ENCODE data around the gene BEAN1. TPM values are rescaled to one million over a fixed set of nuclear protein-coding genes. Genes with fewer than 3 reads are reported as not detected.

Gene BEAN1
- total RNA-seq, 1 experiment from 2014 or later = 0.61 TPM

DNA sequence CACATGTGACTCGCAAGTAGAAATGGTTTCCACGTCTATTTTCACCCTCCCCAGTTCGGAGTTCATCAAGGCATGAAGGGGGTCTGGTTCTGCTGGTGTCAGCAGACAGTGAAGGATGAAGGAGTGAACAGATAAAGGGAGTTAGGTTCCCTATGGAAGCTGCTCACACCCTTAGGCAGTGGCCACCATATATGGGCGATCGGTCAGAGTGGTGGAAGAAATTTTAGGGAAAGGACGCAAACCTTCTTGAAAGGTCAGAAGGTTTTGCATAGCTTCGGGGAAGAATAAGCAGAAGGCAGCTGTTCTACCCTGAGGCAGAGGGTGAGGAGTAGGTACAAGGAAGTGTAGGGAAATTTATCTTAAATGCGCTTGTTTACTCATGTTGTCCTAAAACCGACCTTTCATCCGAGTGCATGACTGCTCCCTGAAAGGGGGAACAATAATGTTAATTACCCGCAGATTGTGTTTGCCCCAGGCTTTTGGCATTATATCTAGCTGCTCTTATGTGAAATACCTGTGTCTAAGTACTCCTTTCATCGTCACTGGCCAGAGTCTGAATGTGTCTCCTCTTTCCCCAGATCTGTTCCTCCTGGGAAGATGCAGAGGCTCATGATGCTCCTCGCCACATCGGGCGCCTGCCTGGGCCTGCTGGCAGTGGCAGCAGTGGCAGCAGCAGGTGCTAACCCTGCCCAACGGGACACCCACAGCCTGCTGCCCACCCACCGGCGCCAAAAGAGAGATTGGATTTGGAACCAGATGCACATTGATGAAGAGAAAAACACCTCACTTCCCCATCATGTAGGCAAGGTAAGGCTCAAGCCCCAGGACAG, 48.1 kb upstream of the BEAN1 start:
- Histone ChIP-seq H3K27me3 (ENCODE audit: insufficient read depth, low read length) (no peaks in the 10 kb centered on the region), H3K4me3 (replicated peaks in 1 of 2; ENCODE audit: low read depth in 1 of 2, low read length in 2 of 2) (no peak overlapping the region), H3K9me3 (ENCODE audit: control insufficient read depth in 1 of 2, insufficient read depth in 1 of 2, low read depth in 1 of 2, low read length in 2 of 2) (no peaks in the 10 kb centered on the region), H3K4me2 (ENCODE audit: low read length) (no peak overlapping the region), H3K9me2 (ENCODE audit: insufficient read depth) (no peaks in the 10 kb centered on the region), H3K4me1 (ENCODE audit: control insufficient read depth in 1 of 2, insufficient read depth in 2 of 2, low read length in 2 of 2) (peaks cover 23 to 25% of the 10 kb centered on the region in 2 experiments), H2AFZ (ENCODE audit: low read depth, low read length, poor library complexity, severe bottlenecking) (no peak overlapping the region), H4K20me1 (ENCODE audit: insufficient read depth) (no peaks in the 10 kb centered on the region), H3K79me2 (ENCODE audit: insufficient read depth, low read length) (no peaks in the 10 kb centered on the region), H3K9ac (ENCODE audit: low read length) (no peak overlapping the region), H3K27ac (ENCODE audit: low read depth, low read length) (no peak overlapping the region), H3K36me3 (ENCODE audit: control insufficient read depth in 1 of 2, insufficient read depth in 2 of 2, low read length in 2 of 2) (no peaks in the 10 kb centered on the region)
- CTCF ChIA-PET = no interaction called here
- POLR2A ChIA-PET = no interaction called here
- intact Hi-C loops (cut with micrococcal nuclease) = no loop called here
- RAD21 ChIA-PET (ENCODE audit: low non-redundant PET in 1 of 2, low total read pairs in 2 of 2, uncharacterized antibody in 2 of 2, unreplicated experiment in 2 of 2) = no interaction called here
- TF ChIP-seq ZFX (IDR thresholded peaks at IDR 0.05) (no peak), SIN3A (IDR thresholded peaks at IDR 0.05; ENCODE audit: low read depth) (no peak), POLR2A (IDR thresholded peaks at IDR 0.05; ENCODE audit: borderline replicate concordance, extremely low read depth, insufficient read depth, insufficient read length) (no peak), TCF7L2 (IDR thresholded peaks at IDR 0.05; ENCODE audit: borderline replicate concordance, extremely low read depth, insufficient read depth, insufficient read length) (no peak), FOSL1 (IDR thresholded peaks at IDR 0.05; ENCODE audit: low read depth) (no peak), CTCF (IDR thresholded peaks at IDR 0.05 in 2 of 3, conservative IDR thresholded peaks at IDR 0.05 in 1 of 3; ENCODE audit: borderline replicate concordance in 1 of 3, insufficient read depth in 1 of 3, low read depth in 2 of 3, low read length in 2 of 3) (no peak), CBX3 (IDR thresholded peaks at IDR 0.05; ENCODE audit: low read depth) (no peak), EZH2 (IDR thresholded peaks at IDR 0.05) (no peak), EGR1 (IDR thresholded peaks at IDR 0.05; ENCODE audit: low read depth) (no peak), SP1 (IDR thresholded peaks at IDR 0.05; ENCODE audit: low read depth) (no peak), EZH2phosphoT487 (IDR thresholded peaks at IDR 0.05; ENCODE audit: borderline replicate concordance) (no peak), JUND (IDR thresholded peaks at IDR 0.05) (no peak), CEBPB (IDR thresholded peaks at IDR 0.05; ENCODE audit: low read depth) (no peak), ELF1 (IDR thresholded peaks at IDR 0.05; ENCODE audit: borderline replicate concordance, low read depth) (no peak), YY1 (IDR thresholded peaks at IDR 0.05; ENCODE audit: extremely low read depth, insufficient replicate concordance, low read depth, low read length) (no peak), ZNF274 (IDR thresholded peaks at IDR 0.05; ENCODE audit: low read depth, low read length) (no peak)
- TF ChIP-seq, protein P1, sequence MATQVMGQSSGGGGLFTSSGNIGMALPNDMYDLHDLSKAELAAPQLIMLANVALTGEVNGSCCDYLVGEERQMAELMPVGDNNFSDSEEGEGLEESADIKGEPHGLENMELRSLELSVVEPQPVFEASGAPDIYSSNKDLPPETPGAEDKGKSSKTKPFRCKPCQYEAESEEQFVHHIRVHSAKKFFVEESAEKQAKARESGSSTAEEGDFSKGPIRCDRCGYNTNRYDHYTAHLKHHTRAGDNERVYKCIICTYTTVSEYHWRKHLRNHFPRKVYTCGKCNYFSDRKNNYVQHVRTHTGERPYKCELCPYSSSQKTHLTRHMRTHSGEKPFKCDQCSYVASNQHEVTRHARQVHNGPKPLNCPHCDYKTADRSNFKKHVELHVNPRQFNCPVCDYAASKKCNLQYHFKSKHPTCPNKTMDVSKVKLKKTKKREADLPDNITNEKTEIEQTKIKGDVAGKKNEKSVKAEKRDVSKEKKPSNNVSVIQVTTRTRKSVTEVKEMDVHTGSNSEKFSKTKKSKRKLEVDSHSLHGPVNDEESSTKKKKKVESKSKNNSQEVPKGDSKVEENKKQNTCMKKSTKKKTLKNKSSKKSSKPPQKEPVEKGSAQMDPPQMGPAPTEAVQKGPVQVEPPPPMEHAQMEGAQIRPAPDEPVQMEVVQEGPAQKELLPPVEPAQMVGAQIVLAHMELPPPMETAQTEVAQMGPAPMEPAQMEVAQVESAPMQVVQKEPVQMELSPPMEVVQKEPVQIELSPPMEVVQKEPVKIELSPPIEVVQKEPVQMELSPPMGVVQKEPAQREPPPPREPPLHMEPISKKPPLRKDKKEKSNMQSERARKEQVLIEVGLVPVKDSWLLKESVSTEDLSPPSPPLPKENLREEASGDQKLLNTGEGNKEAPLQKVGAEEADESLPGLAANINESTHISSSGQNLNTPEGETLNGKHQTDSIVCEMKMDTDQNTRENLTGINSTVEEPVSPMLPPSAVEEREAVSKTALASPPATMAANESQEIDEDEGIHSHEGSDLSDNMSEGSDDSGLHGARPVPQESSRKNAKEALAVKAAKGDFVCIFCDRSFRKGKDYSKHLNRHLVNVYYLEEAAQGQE (IDR thresholded peaks at IDR 0.05; ENCODE audit: low read depth) = no peak
- TF ChIP-seq, protein P2, sequence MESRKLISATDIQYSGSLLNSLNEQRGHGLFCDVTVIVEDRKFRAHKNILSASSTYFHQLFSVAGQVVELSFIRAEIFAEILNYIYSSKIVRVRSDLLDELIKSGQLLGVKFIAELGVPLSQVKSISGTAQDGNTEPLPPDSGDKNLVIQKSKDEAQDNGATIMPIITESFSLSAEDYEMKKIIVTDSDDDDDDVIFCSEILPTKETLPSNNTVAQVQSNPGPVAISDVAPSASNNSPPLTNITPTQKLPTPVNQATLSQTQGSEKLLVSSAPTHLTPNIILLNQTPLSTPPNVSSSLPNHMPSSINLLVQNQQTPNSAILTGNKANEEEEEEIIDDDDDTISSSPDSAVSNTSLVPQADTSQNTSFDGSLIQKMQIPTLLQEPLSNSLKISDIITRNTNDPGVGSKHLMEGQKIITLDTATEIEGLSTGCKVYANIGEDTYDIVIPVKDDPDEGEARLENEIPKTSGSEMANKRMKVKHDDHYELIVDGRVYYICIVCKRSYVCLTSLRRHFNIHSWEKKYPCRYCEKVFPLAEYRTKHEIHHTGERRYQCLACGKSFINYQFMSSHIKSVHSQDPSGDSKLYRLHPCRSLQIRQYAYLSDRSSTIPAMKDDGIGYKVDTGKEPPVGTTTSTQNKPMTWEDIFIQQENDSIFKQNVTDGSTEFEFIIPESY (IDR thresholded peaks at IDR 0.05; ENCODE audit: extremely low read depth, insufficient replicate concordance, low read length) = no peak
- TF ChIP-seq, protein P3, sequence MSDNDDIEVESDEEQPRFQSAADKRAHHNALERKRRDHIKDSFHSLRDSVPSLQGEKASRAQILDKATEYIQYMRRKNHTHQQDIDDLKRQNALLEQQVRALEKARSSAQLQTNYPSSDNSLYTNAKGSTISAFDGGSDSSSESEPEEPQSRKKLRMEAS (IDR thresholded peaks at IDR 0.05) = no peak
- DNase-seq (ENCODE audit: low read depth, low spot score) (no peak), ATAC-seq (no peak)
- BruUV-seq (replicated peaks) = no TSS peak

Data from HCT116 (cell line).